HCT116 (cell line): ENCODE measurements around the gene ZSWIM6. TPM values are rescaled to one million over a fixed set of nuclear protein-coding genes. Genes with fewer than 3 reads are reported as not detected.

Source experiments
- ATAC-seq: fragments of 200-7000 bp; cut with Tn5 transposase; 2 replicates; pipeline ENCODE4 v1.9.1; 2020; ENCODE audit warnings: mild to moderate bottlenecking, moderate library complexity
- BruUV-seq: library from RNA; stranded (reverse); fragments of 400-500 nt; replicated peaks from 2 replicates; lab custom pipeline; 2021; lab: Mats Ljungman, UMichigan
- CTCF ChIA-PET: fragments of 300-600 bp; sonication (Branson Sonifier 250); formaldehyde crosslinking; loops from one replicate; lab custom pipeline; 2021; ENCODE audit warnings: antibody characterized with exemption; lab: Charles Lee
- POLR2A ChIA-PET: fragments of 300-600, 350-600 bp; sonication (Branson Sonifier 250); formaldehyde crosslinking; loops from one replicate; lab custom pipeline; 2021; ENCODE audit warnings: antibody characterized with exemption; lab: Charles Lee
- RAD21 ChIA-PET, 2 experiments: fragments of 300-600 bp; sonication (Branson Sonifier 250); formaldehyde crosslinking; loops; one replicate each; lab custom pipeline; 2023; ENCODE audit warnings: low total read pairs in 2 of 2; ENCODE audit not compliant: uncharacterized antibody in 2 of 2, unreplicated experiment in 2 of 2, low non-redundant PET in 1 of 2; lab: Charles Lee
- DNase-seq: peaks from one replicate; pipeline ENCODE4 v3.0.0-alpha.2; 2010; ENCODE audit warnings: low read depth, low spot score
- H2AFZ ChIP-seq: fragments of 200-600 bp; shearing (Covaris generic), sonication (generic); 2 replicates; pipeline ENCODE4 v1.6.1; 2017; ENCODE audit warnings: low read depth, mixed run types, mixed read lengths, antibody characterized with exemption, low read length; ENCODE audit not compliant: poor library complexity, severe bottlenecking
- H3K27ac ChIP-seq: 2 replicates; pipeline ENCODE4 v1.5.1; 2012; ENCODE audit warnings: low read depth, low read length
- H3K27me3 ChIP-seq: fragments of 200-600 bp; sonication (generic); 2 replicates; pipeline ENCODE4 v1.6.1; 2016; ENCODE audit warnings: mixed run types, low read length, mixed read lengths; ENCODE audit not compliant: insufficient read depth
- H3K36me3 ChIP-seq, 2 experiments: fragments of 200-500 bp in 1 of 2; fragments of 200-600 bp in 1 of 2; sonication (Bioruptor generic) in 1 of 2; sonication (generic) in 1 of 2; 2 replicates each; pipeline versions ENCODE4 v1.5.1 to v1.6.1; 2014 to 2016; ENCODE audit warnings: low read length in 2 of 2, inconsistent platforms in 1 of 2, mixed read lengths in 1 of 2, mixed run types in 1 of 2; ENCODE audit not compliant: insufficient read depth in 2 of 2, control insufficient read depth in 1 of 2
- H3K4me1 ChIP-seq, 2 experiments: fragments of 200-600 bp in 1 of 2; sonication (generic) in 1 of 2; 2 replicates each; pipeline versions ENCODE4 v1.5.1 to v1.6.1; 2012 to 2017; ENCODE audit warnings: low read length in 2 of 2, inconsistent platforms in 1 of 2, mild to moderate bottlenecking in 1 of 2, mixed read lengths in 1 of 2, mixed run types in 1 of 2, moderate library complexity in 1 of 2; ENCODE audit not compliant: insufficient read depth in 2 of 2, control insufficient read depth in 1 of 2
- H3K4me2 ChIP-seq: fragments of 200-600 bp; sonication (generic); 2 replicates; pipeline ENCODE4 v1.6.1; 2017; ENCODE audit warnings: mixed run types, low read length, mixed read lengths
- H3K4me3 ChIP-seq, 2 experiments: fragments of 200-600 bp in 1 of 2; sonication (generic) in 1 of 2; replicated peaks in 1 of 2; 2 replicates each; pipeline ENCODE4 v1.5.1; 2011 to 2016; ENCODE audit warnings: low read length in 2 of 2, control low read depth in 1 of 2, low read depth in 1 of 2, mild to moderate bottlenecking in 1 of 2, mixed read lengths in 1 of 2, mixed run types in 1 of 2
- H3K79me2 ChIP-seq: fragments of 200-600 bp; sonication (generic); 2 replicates; pipeline ENCODE4 v1.6.1; 2017; ENCODE audit warnings: mild to moderate bottlenecking, mixed run types, low read length, moderate library complexity, mixed read lengths; ENCODE audit not compliant: insufficient read depth
- H3K9ac ChIP-seq: fragments of 200-600 bp; sonication (generic); 2 replicates; pipeline ENCODE4 v1.6.1; 2016; ENCODE audit warnings: low read length, mixed read lengths
- H3K9me2 ChIP-seq: fragments of 200-600 bp; sonication (generic), shearing (Covaris generic); 2 replicates; pipeline ENCODE4 v1.6.1; 2017; ENCODE audit warnings: mixed run types, mild to moderate bottlenecking, moderate library complexity; ENCODE audit not compliant: insufficient read depth
- H3K9me3 ChIP-seq, 2 experiments: fragments of 200-500 bp in 1 of 2; fragments of 200-600 bp in 1 of 2; sonication (Bioruptor generic) in 1 of 2; sonication (generic) in 1 of 2; 2 replicates each; pipeline ENCODE4 v1.6.1; 2014 to 2017; ENCODE audit warnings: low read length in 2 of 2, mixed read lengths in 2 of 2, inconsistent platforms in 1 of 2, low read depth in 1 of 2, mild to moderate bottlenecking in 1 of 2, mixed run types in 1 of 2, moderate library complexity in 1 of 2; ENCODE audit not compliant: control insufficient read depth in 1 of 2, insufficient read depth in 1 of 2
- H4K20me1 ChIP-seq: fragments of 200-600 bp; sonication (generic), shearing (Covaris generic); 2 replicates; pipeline ENCODE4 v1.6.1; 2017; ENCODE audit warnings: mixed run types, mild to moderate bottlenecking, moderate library complexity; ENCODE audit not compliant: insufficient read depth
- CBX3 ChIP-seq: IDR thresholded peaks from 2 replicates; pipeline ENCODE4 v1.6.1; 2012; ENCODE audit warnings: low read depth
- EGR1 ChIP-seq: IDR thresholded peaks from 2 replicates; pipeline ENCODE4 v1.6.1; 2012; ENCODE audit warnings: low read depth
- ELF1 ChIP-seq: IDR thresholded peaks from 2 replicates; pipeline ENCODE4 v1.6.1; 2012; ENCODE audit warnings: low read depth, borderline replicate concordance
- EZH2 ChIP-seq: fragments of 200-600 bp; sonication (generic); IDR thresholded peaks from 2 replicates; pipeline ENCODE4 v1.6.1; 2017; ENCODE audit warnings: antibody characterized with exemption, mixed run types
- EZH2phosphoT487 ChIP-seq: fragments of 200-600 bp; IDR thresholded peaks from 2 replicates; pipeline ENCODE4 v1.6.1; 2018; ENCODE audit warnings: antibody characterized with exemption, borderline replicate concordance
- FOSL1 ChIP-seq: IDR thresholded peaks from 2 replicates; pipeline ENCODE4 v1.6.1; 2012; ENCODE audit warnings: low read depth
- POLR2AphosphoS5 ChIP-seq: IDR thresholded peaks from 2 replicates; pipeline ENCODE4 v1.6.1; 2011; ENCODE audit warnings: mild to moderate bottlenecking, low read depth, low read length, moderate library complexity
- RAD21 ChIP-seq: IDR thresholded peaks from 2 replicates; pipeline ENCODE4 v1.6.1; 2012; ENCODE audit warnings: low read depth, mild to moderate bottlenecking
- REST ChIP-seq: IDR thresholded peaks from 2 replicates; pipeline ENCODE4 v1.6.1; 2012; ENCODE audit warnings: low read depth
- SP1 ChIP-seq: IDR thresholded peaks from 2 replicates; pipeline ENCODE4 v1.6.1; 2012; ENCODE audit warnings: low read depth
- SRF ChIP-seq: IDR thresholded peaks from 2 replicates; pipeline ENCODE4 v1.6.1; 2012; ENCODE audit warnings: low read depth
- YY1 ChIP-seq: IDR thresholded peaks from 2 replicates; pipeline ENCODE4 v1.6.1; 2011; ENCODE audit warnings: low read length, low read depth, moderate library complexity, mild to moderate bottlenecking; ENCODE audit not compliant: insufficient replicate concordance; ENCODE audit errors: extremely low read depth
- ZBTB33 ChIP-seq: IDR thresholded peaks from 2 replicates; pipeline ENCODE4 v1.6.1; 2011; ENCODE audit warnings: mild to moderate bottlenecking, low read length, moderate library complexity; ENCODE audit not compliant: insufficient replicate concordance; ENCODE audit errors: extremely low read depth
- ZNF274 ChIP-seq: fragments of 200-500 bp; sonication (Bioruptor generic); IDR thresholded peaks from 2 replicates; pipeline ENCODE4 v1.6.1; 2014; ENCODE audit warnings: mild to moderate bottlenecking, low read depth, low read length, inconsistent platforms
- intact Hi-C: fragments of 100-400 bp; cut with micrococcal nuclease; formaldehyde crosslinking; loops from 2 replicates; pipeline ENCODE4 v1.10.0; 2022
- total RNA-seq: library from RNA; stranded (reverse); gene quantifications from one replicate; pipeline ENCODE4 v1.2.1, GENCODE V29; 2021; ENCODE audit not compliant: unreplicated experiment
- TF ChIP-seq, protein P1 (sequence below): IDR thresholded peaks from 2 replicates; pipeline ENCODE4 v1.6.1; 2012

ZSWIM6 gene
- total RNA-seq, 1 experiment from 2014 or later: 7.4 TPM

- BruUV-seq: no TSS peak
- ATAC-seq: no peak
- intact Hi-C loops: no loop called here
- RAD21 ChIA-PET: no interaction called here
- CTCF ChIA-PET: interaction anchor here (0.8 kb wide), 1 partner anchor 22 kb away, joined by 3 read pairs; the partner anchor contains the start of gene ZSWIM6
- POLR2A ChIA-PET: no interaction called here
- H2AFZ ChIP-seq: no peak overlapping the region
- H3K9me3 ChIP-seq: no peaks in the 10 kb centered on the region
- H3K9ac ChIP-seq: no peak overlapping the region
- DNase-seq: no peak
- peaks cover 7 to 19% of the 10 kb centered on the region in 2 experiments; a peak in 3 of 4 replicates for H3K4me1 ChIP-seq
- no peaks in the 10 kb centered on the region for H4K20me1 ChIP-seq
- no peaks in the 10 kb centered on the region for H3K9me2 ChIP-seq
- no peaks in the 10 kb centered on the region for H3K79me2 ChIP-seq
- no peak overlapping the region for H3K4me2 ChIP-seq
- no peaks in the 10 kb centered on the region for H3K27me3 ChIP-seq
- no peaks in the 10 kb centered on the region for H3K36me3 ChIP-seq
- H3K27ac ChIP-seq: no peak overlapping the region
- TF ChIP-seq CBX3: no peak
- TF ChIP-seq REST: no peak
- TF ChIP-seq RAD21: no peak
- TF ChIP-seq POLR2AphosphoS5: no peak
- no peak for TF ChIP-seq EZH2
- TF ChIP-seq ELF1: no peak
- no peak for TF ChIP-seq EGR1
- no peak for TF ChIP-seq SRF
- TF ChIP-seq ZBTB33: no peak
- TF ChIP-seq, protein P1, sequence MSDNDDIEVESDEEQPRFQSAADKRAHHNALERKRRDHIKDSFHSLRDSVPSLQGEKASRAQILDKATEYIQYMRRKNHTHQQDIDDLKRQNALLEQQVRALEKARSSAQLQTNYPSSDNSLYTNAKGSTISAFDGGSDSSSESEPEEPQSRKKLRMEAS: no peak
- no peak for TF ChIP-seq ZNF274
- TF ChIP-seq YY1: no peak
- TF ChIP-seq FOSL1: no peak
- TF ChIP-seq EZH2phosphoT487: no peak
- no peak for TF ChIP-seq SP1
- H3K4me3 ChIP-seq: no peak overlapping the region
These were observed 22.9 kb upstream of the ZSWIM6 start for GRCh38 chr5:61309115-61309514.
